ENCODE data around the gene CCDC201. TPM values are rescaled to one million over a fixed set of nuclear protein-coding genes. Genes with fewer than 3 reads are reported as not detected.

Gene CCDC201
- total RNA-seq, 2 experiments from 2014 or later: not detected

DNA sequence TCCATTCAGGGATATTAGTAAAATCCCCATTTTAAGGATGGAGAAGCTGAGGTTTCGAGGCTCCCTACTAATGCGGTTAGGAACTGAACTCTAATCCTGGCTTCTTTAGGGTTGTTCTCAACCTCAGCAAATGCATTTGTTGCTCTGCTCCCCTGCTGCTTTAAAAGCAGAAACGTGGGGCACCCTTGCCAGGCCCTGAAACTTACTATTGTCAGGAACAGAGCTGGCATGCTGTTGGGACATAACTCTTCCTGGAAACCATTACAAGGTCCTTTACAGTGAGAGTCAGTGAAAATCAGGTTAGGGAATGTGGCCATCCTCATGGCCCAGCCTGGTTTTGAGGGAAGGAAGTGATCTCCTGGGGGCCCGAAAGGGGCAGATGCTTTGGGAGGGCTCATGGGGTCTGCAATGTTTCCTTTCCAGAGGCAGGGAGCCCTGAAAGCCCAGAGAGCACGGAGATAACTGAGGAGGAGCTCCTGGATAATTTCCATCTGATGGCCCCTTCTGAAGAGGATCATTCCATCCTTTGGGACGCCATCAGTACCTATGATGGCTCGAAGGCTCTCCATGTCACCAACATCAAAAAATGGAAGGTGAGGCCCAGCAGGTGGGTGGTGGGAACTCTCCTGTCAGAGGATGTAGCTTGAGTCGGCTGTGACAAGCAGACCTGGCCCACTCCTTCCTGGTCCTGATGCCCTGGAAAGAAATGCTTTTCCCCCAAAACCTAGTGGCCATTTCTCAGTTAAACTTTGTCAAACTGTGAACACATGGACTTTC is 17.4 kb upstream of the CCDC201 start:
- no peak overlapping the region for H3K27ac Mint-ChIP-seq
- no peaks in the 10 kb centered on the region for H3K4me1 Mint-ChIP-seq
- POLR2A ChIA-PET: no interaction called here
- no peaks in the 10 kb centered on the region for H3K36me3 Mint-ChIP-seq (ENCODE audit: low read depth)
- peaks cover 53% of the 10 kb centered on the region for H3K27me3 Mint-ChIP-seq
- CTCF ChIA-PET: no interaction called here
- no peak for DNase-seq
- H3K9me3 Mint-ChIP-seq: no peaks in the 10 kb centered on the region
- H3K4me3 Mint-ChIP-seq: no peak overlapping the region

DNA sequence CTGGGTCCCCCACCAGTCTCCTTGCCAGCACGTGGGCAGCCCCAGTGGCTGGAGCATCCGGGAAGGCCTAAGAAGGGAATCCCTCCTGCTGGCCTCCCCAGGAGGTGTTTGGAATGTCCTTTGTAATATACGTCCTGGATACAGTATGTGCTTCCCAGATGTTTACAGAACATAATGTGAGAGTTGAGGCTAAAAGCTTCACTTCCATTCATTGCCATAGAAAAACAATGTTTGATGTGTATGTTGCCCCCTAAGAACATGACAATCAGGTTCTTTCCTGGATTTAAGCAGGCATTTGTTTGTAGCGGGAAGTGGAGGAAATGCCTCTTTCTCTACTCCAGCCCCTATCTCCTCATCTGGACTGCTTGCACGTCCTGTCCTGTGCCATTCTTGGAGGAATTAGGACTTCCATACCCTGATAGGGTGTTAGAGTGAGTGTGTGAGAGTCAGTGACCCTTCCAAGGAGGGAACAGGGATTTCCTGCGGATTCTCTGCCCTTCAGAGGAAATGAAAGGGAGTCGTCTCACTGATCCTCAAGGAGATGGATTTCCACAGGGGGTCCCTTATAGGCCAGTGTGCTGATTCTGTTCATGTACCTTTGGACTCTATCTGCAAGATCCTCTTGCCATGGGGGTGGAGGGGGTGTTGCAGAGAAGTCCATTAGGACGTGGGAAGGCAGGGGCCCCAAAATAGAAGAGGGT is 16.6 kb upstream of the CCDC201 start:
- ChIA-PET POLR2A (no interaction called here), CTCF (no interaction called here)
- no peaks in the 10 kb centered on the region for H3K36me3 Mint-ChIP-seq (ENCODE audit: low read depth)
- no peak overlapping the region for H3K4me3 Mint-ChIP-seq
- no peaks in the 10 kb centered on the region for H3K9me3 Mint-ChIP-seq
- DNase-seq: no peak
- no peak overlapping the region for H3K27ac Mint-ChIP-seq
- peaks cover 51% of the 10 kb centered on the region for H3K27me3 Mint-ChIP-seq
- no peaks in the 10 kb centered on the region for H3K4me1 Mint-ChIP-seq

DNA sequence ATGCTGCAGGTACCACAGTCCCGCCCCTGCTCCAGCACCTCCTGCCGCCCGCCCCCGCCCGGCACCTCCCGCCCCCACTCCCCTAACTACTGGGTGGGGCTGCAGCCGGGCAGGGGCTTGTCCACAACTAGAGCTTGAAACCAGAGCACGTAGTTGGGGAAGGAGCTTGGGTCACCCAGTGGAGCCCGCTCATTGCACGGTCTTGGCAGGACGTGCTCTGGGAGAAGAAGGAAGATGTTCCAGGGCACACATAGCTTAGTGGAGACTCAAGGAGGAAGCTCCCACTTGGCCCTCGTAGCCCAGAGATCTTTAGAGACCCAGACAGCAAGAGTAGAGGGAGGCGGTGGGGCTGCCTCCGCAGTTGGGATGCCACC is 16.1 kb upstream of the CCDC201 start:
- H3K27me3 Mint-ChIP-seq: peaks cover 51% of the 10 kb centered on the region
- DNase-seq: no peak
- H3K27ac Mint-ChIP-seq: no peak overlapping the region
- ChIA-PET CTCF (no interaction called here), POLR2A (no interaction called here)
- no peaks in the 10 kb centered on the region for H3K4me1 Mint-ChIP-seq
- no peaks in the 10 kb centered on the region for H3K36me3 Mint-ChIP-seq (ENCODE audit: low read depth)
- no peak overlapping the region for H3K4me3 Mint-ChIP-seq
- no peaks in the 10 kb centered on the region for H3K9me3 Mint-ChIP-seq

DNA sequence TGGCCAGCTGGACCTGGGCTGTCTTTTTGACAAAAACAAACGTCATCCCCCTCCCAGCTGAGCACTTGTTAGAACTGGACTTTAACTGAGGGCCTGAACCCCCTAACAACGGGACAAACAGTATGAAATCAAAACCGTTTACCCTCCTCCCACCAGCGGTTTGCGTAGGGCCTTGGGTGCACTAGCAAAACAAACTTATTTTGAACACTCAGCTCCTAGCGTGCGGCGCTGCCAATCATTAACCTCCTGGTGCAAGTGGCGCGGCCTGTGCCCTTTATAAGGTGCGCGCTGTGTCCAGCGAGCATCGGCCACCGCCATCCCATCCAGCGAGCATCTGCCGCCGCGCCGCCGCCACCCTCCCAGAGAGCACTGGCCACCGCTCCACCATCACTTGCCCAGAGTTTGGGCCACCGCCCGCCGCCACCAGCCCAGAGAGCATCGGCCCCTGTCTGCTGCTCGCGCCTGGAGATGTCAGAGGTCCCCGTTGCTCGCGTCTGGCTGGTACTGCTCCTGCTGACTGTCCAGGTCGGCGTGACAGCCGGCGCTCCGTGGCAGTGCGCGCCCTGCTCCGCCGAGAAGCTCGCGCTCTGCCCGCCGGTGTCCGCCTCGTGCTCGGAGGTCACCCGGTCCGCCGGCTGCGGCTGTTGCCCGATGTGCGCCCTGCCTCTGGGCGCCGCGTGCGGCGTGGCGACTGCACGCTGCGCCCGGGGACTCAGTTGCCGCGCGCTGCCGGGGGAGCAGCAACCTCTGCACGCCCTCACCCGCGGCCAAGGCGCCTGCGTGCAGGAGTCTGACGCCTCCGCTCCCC is 15.5 kb upstream of the CCDC201 start, which contains the start of gene IGFBP1:
Gene IGFBP1 (plus strand): TSS at position 304 of the 808 bp plus-strand sequence. CDS start 165 bp downstream, at position 469.
- no peaks in the 10 kb centered on the region for H3K4me1 Mint-ChIP-seq
- H3K36me3 Mint-ChIP-seq (ENCODE audit: low read depth): no peaks in the 10 kb centered on the region
- ChIA-PET POLR2A (no interaction called here), CTCF (no interaction called here)
- H3K9me3 Mint-ChIP-seq: no peaks in the 10 kb centered on the region
- H3K27ac Mint-ChIP-seq: no peak within 1 kb of the TSS
- peak within 1 kb of the TSS; percentile 45 for H3K4me3 Mint-ChIP-seq
- H3K27me3 Mint-ChIP-seq: peaks cover 48% of the 10 kb centered on the region
- DNase-seq: no peak

DNA sequence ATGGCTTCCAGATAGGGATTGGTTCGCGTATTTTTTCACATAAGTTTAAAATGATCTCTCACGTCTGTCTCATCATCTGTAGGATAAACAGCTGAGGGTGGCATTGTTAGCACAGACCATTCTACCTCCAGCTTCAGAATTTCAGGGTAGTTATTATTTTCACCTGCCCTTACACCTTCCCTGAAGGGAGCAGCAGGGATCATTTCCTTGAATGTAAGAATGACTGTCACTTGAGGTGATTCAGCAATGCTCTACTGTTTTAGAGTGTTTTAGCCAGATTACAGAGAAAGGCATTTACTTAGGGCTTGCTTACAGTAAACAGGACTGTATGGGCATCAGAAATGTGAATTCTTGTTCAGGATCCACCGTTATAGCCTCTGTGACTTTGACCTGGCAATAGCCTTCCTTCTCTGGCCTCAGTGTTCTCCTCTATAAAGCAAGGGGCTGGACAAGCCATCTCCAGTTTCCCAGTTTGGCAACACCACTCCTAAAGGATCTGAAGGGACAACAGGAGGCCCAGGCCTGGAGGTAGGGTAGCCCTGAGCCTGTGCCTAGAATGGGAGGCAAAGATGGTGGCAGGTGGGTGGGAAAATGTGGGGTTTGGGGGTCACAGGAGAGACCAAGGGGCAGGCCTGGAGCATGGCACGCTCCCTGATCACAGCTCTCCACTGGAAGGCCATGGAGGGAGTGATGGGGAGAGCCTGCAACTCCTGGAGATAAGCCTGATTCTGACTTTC is 14.2 kb upstream of the CCDC201 start:
- Mint-ChIP-seq H3K4me3 (no peak overlapping the region), H3K27ac (no peak overlapping the region), H3K27me3 (peaks cover 44% of the 10 kb centered on the region), H3K9me3 (no peaks in the 10 kb centered on the region), H3K36me3 (ENCODE audit: low read depth) (no peaks in the 10 kb centered on the region), H3K4me1 (no peaks in the 10 kb centered on the region)
- CTCF ChIA-PET: no interaction called here
- no peak for DNase-seq
- POLR2A ChIA-PET: no interaction called here

DNA sequence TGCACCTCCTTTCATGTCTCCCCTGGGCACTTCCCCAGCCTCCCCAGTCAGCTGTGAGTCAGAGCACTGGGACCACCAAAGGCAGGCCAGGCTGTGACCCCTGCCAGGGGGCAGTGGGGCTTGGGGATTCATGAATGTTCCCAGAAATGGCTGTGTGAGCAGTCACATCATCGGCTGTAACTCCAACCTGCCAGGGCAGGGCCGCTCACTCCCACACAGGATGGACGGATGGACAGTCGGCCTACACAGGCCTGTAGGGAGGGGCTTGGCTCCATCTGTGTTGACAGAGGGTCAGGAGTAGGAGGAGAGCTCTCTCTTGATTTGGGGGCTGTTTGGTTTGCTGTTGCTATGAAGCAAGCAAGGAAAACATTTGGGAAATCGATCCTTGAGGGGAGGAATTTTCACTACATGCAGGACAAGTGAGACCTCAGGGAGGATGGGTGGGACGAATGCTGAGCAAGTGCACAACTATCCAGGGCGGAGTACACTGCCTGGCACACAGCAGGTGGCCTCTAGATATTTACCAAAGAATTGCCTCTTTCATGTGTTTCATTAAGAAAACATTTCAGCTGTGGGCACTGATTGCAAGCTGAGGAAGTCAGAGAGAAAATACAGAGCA is 12.5 kb upstream of the CCDC201 start:
- Mint-ChIP-seq H3K36me3 (ENCODE audit: low read depth) (no peaks in the 10 kb centered on the region), H3K4me3 (no peak overlapping the region), H3K9me3 (no peaks in the 10 kb centered on the region), H3K27me3 (peaks cover 36% of the 10 kb centered on the region), H3K27ac (no peak overlapping the region), H3K4me1 (no peaks in the 10 kb centered on the region)
- CTCF ChIA-PET: no interaction called here
- no peak for DNase-seq
- POLR2A ChIA-PET: no interaction called here

DNA sequence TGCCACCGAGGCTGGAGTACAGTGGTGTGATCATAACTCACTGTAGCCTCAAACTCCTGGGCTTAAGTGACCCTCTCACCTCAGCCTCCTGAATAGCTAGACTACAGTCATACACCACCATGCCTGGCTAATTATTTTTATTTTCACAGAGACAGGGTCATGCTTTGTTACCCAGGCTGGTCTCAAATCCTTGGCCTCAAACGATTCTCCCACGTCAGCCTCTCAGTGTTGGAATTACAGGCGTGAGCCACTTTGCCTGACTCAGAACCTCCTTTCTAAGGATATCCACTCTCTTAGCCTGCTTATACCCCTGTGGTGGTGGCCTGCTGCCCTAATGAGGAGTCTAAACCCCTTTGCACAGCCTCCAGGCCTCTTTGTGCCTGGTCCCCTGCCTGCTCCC is 11.3 kb upstream of the CCDC201 start:
- H3K36me3 Mint-ChIP-seq (ENCODE audit: low read depth): no peaks in the 10 kb centered on the region
- CTCF ChIA-PET: no interaction called here
- POLR2A ChIA-PET: no interaction called here
- H3K4me3 Mint-ChIP-seq: no peak overlapping the region
- no peaks in the 10 kb centered on the region for H3K4me1 Mint-ChIP-seq
- H3K9me3 Mint-ChIP-seq: no peaks in the 10 kb centered on the region
- no peak overlapping the region for H3K27ac Mint-ChIP-seq
- peaks cover 26% of the 10 kb centered on the region for H3K27me3 Mint-ChIP-seq
- DNase-seq: no peak

DNA sequence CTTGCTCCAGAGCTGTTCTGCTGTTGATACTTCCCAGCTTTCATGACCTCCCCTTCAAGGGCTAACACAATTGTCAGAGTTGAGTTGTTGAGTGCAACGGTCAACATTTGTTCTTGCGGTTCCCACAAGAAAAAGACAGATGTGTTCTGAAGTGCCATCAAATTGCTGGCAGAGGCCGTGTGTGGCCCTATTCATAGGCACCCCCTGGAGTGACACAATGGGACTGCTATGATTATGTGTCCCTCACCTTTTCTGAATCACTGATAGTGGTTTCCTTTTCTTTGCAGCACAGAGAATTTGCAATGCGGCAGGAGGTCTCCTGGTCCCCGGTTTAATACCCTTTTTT is 9.6 kb upstream of the CCDC201 start:
- CTCF ChIA-PET: no interaction called here
- no peaks in the 10 kb centered on the region for H3K9me3 Mint-ChIP-seq
- no peak overlapping the region for H3K27ac Mint-ChIP-seq
- no peaks in the 10 kb centered on the region for H3K36me3 Mint-ChIP-seq (ENCODE audit: low read depth)
- H3K4me1 Mint-ChIP-seq: no peaks in the 10 kb centered on the region
- POLR2A ChIA-PET: no interaction called here
- no peak overlapping the region for H3K4me3 Mint-ChIP-seq
- no peak for DNase-seq
- H3K27me3 Mint-ChIP-seq: peaks cover 13% of the 10 kb centered on the region

DNA sequence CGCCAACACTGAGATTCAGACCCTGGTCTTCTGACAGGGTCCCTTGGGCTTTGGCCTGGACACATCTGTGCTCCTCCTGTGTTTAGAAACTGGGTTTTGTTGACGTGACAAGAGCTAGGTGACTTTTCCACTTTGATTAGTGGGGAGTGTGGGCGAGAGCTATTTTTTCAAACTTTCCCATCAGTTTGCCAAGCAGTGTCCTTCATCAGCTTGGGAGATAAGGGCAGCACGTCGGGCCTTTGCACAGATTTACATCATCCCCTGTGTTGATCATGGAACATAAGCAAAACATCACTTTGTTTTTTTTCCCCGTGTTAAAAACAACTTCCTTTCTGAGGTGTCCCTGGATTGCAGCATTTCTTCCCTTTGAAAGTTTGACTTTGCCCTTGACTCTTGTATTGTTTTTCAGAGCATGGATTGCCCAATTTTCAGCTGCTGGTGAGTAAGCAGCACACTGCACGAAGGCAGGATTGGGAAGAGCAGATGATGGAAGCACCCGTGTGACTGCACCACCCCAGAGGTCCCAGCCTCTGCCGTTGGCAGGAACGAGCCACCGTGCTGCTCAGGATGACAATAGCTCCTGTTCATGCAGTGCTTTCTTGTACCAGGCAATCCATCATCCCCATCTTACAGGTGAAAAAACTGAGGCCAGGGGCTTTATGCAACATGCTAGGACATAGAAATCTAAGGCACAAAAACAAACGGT is 9.0 kb upstream of the CCDC201 start:
- DNase-seq: no peak
- Mint-ChIP-seq H3K36me3 (ENCODE audit: low read depth) (no peaks in the 10 kb centered on the region), H3K4me3 (no peak overlapping the region), H3K4me1 (no peaks in the 10 kb centered on the region), H3K27me3 (peaks cover 8% of the 10 kb centered on the region), H3K27ac (no peak overlapping the region), H3K9me3 (no peaks in the 10 kb centered on the region)
- ChIA-PET CTCF (no interaction called here), POLR2A (no interaction called here)

DNA sequence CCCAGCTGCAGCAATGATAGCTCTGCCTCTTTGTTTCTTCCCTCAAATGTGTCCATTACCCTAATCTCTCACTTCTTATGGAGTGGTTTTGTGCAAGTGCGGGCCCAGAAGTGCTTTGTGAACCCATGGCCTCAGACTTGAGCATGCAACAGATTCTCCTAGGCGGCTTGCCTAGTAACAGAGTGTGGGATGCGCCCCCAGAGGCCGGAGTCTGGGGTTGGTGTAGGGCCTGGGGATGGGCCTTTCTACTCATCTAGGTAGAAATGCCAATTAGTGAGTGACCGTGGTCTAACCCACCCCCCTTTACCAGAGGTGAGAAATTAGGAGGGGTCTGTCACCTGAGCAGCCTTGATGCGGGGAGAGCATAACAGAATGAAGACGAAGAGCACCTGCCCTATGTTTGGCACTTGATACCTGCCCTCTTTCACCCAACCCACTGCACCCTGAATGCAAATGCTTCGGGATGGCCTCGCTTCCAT is 8.4 kb upstream of the CCDC201 start:
- no peak for DNase-seq

DNA sequence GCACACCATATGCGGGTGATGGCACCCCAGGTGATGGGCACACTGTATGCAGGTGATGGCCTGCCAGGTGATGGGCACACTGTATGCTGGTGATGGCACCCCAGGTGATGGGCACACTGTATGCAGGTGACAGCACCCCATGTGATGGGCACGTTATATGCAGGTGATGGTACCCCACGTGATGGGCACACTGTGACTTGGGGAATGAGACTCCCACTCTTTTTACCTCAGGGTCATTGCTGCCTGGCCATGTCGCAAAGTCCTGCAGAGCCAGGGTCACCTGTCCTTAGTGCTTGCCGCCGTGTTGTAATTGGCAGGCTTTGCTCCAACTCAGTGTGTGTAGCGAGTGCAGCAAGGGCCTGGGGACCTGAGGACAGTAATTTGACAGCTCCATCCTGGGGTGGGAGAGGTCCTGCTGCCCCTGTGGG is 7.6 kb upstream of the CCDC201 start:
- Mint-ChIP-seq H3K27me3 (peaks cover 3% of the 10 kb centered on the region), H3K36me3 (ENCODE audit: low read depth) (no peaks in the 10 kb centered on the region)

More for the DNA sequence above, 8.4 kb upstream of the CCDC201 start:
- Mint-ChIP-seq H3K4me3 (no peak overlapping the region), H3K27ac (no peak overlapping the region), H3K36me3 (ENCODE audit: low read depth) (no peaks in the 10 kb centered on the region), H3K4me1 (no peaks in the 10 kb centered on the region), H3K9me3 (no peaks in the 10 kb centered on the region), H3K27me3 (peaks cover 3% of the 10 kb centered on the region)
- CTCF ChIA-PET: no interaction called here
- POLR2A ChIA-PET: no interaction called here

DNA sequence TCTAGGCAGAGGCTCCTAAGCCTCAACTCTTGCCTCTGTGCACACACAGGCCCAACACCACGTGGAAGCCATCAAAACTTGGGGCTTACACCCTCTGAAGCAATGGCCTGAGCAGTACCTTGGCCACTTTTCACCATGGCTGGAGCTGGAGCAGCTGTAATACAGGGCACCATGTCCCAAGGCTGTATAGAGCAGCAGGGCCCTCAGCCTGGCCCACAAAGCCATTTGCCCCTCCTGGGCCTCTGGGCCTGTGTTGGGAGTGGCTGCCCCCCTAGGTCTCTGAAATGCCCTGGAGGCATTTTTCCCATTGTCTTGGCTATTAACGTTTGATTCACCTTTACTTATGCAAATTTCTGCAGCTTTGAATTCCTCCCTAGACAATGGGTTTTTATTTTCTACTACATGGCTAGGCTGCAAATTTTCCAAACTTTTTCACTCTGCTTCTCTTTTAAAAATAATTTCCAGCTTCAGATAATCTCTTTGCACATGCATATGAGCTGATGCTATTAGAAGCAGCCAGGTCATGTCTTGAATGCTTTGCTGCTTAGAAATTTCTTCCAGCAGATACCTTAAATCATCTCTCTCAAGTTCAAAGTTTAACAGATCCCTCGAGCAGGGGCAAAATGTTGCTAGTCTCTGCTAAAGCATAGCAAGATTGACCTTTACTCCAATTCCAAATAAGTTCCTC is 5.7 kb upstream of the CCDC201 start:
- Mint-ChIP-seq H3K27me3 (peaks cover 3% of the 10 kb centered on the region), H3K36me3 (ENCODE audit: low read depth) (no peaks in the 10 kb centered on the region), H3K4me3 (no peak overlapping the region), H3K9me3 (no peaks in the 10 kb centered on the region), H3K4me1 (no peaks in the 10 kb centered on the region), H3K27ac (no peak overlapping the region)
- no peak for DNase-seq
- ChIA-PET CTCF (no interaction called here), POLR2A (no interaction called here)

More for the DNA sequence above, 7.6 kb upstream of the CCDC201 start:
- Mint-ChIP-seq H3K4me1 (no peaks in the 10 kb centered on the region), H3K9me3 (no peaks in the 10 kb centered on the region), H3K4me3 (no peak overlapping the region), H3K27ac (no peak overlapping the region)
- CTCF ChIA-PET: no interaction called here
- POLR2A ChIA-PET: no interaction called here
- no peak for DNase-seq

All from activated CD4-positive, alpha-beta T cell treated with anti-CD3 and anti-CD28 coated beads, Interleukin-2, amount 10 ng/mL, durations not matched to agents 7 days and 5 days (primary cell).